SK-MEL-5 (cell line): Measurements from ENCODE around the gene DUSP2. TPM values are rescaled to one million over a fixed set of nuclear protein-coding genes. Genes with fewer than 3 reads are reported as not detected.

Source experiments
- DNase-seq: peaks from one replicate; pipeline ENCODE4 v3.0.0-alpha.2; 2016; ENCODE audit warnings: low read depth, low spot score
- in situ Hi-C: cut with HindIII; loops from 2 replicates; pipeline ENCODE4 v1.10.0; 2016; ENCODE audit warnings: low sequenced_read_pairs, high pct_unique_total_duplicates, low pct_unique_long_range_greater_than_20kb
- total RNA-seq: library from RNA; depleted of rRNA; stranded (reverse); fragments of >200 nt; shearing (Covaris generic); gene quantifications from 2 replicates; pipeline ENCODE4 v1.2.3, GENCODE V29; 2014

Gene DUSP2
- total RNA-seq, 1 experiment from 2014 or later = 1.0 TPM

GRCh38 chr2:96112501-96113366 is 32.5 kb downstream of the DUSP2 start:
- in situ Hi-C loops = no loop called here
- no peak for DNase-seq

- no peak for DNase-seq
- in situ Hi-C loops = no loop called here
Observed at GRCh38 chr2:96111823-96112500, 33.3 kb downstream of the DUSP2 start.

- in situ Hi-C loops = no loop called here
- no peak for DNase-seq
Observed at GRCh38 chr2:96111257-96111640, 34.0 kb downstream of the DUSP2 start.

GRCh38 chr2:96110621-96111256 is 34.5 kb downstream of the DUSP2 start:
- in situ Hi-C loops = no loop called here
- no peak for DNase-seq

- in situ Hi-C loops = no loop called here
- no peak for DNase-seq
Observed at GRCh38 chr2:96109931-96110511, 35.2 kb downstream of the DUSP2 start.

- DNase-seq = no peak
- in situ Hi-C loops = no loop called here
Observed at GRCh38 chr2:96109361-96109680, 35.9 kb downstream of the DUSP2 start.

- in situ Hi-C loops = no loop called here
- no peak for DNase-seq
Observed at GRCh38 chr2:96108541-96109360, 36.5 kb downstream of the DUSP2 start.

- in situ Hi-C loops = no loop called here
- DNase-seq = no peak
Observed at GRCh38 chr2:96108151-96108540, 37.1 kb downstream of the DUSP2 start.

- in situ Hi-C loops = no loop called here
- no peak for DNase-seq
Observed at GRCh38 chr2:96107708-96108065, 37.6 kb downstream of the DUSP2 start.

- in situ Hi-C loops = no loop called here
Observed at GRCh38 chr2:96106991-96107707, 38.1 kb downstream of the DUSP2 start.

GRCh38 chr2:96105994-96106715 is 39.1 kb downstream of the DUSP2 start:
- in situ Hi-C loops = no loop called here
- DNase-seq = no peak

More at GRCh38 chr2:96106991-96107707, 38.1 kb downstream of the DUSP2 start:
- no peak for DNase-seq

- DNase-seq = no peak
- in situ Hi-C loops = no loop called here
Observed at GRCh38 chr2:96105152-96105915, 39.9 kb downstream of the DUSP2 start.

GRCh38 chr2:96104487-96104861 is 40.8 kb downstream of the DUSP2 start:
- no peak for DNase-seq
- in situ Hi-C loops = no loop called here

- DNase-seq = no peak
- in situ Hi-C loops = no loop called here
Observed at GRCh38 chr2:96103761-96104486, 41.3 kb downstream of the DUSP2 start.

- DNase-seq = no peak
- in situ Hi-C loops = no loop called here
Observed at GRCh38 chr2:96103187-96103601, 42.0 kb downstream of the DUSP2 start.
